Mesothelial cell of epicardium (in vitro differentiated cells): ENCODE data around the gene TMTC1. TPM values are rescaled to one million over a fixed set of nuclear protein-coding genes. Genes with fewer than 3 reads are reported as not detected.

Experiments used
- DNase-seq, 2 experiments: peaks; one replicate each; pipeline ENCODE4 v3.0.0; 2021; ENCODE audit warnings: low spot score in 2 of 2; ENCODE audit not compliant: unreplicated experiment in 2 of 2
- H3K27ac Mint-ChIP-seq: 2 replicates; pipeline ENCODE4 v1.8.0; 2021; ENCODE audit warnings: mixed read lengths
- H3K27me3 Mint-ChIP-seq: 2 replicates; pipeline ENCODE4 v1.8.0; 2021; ENCODE audit warnings: low read depth, mixed read lengths
- H3K36me3 Mint-ChIP-seq: 2 replicates; pipeline ENCODE4 v1.8.0; 2021; ENCODE audit warnings: mixed read lengths
- H3K4me1 Mint-ChIP-seq: 2 replicates; pipeline ENCODE4 v1.8.0; 2021; ENCODE audit warnings: mixed read lengths
- H3K4me3 Mint-ChIP-seq: 2 replicates; pipeline ENCODE4 v1.8.0; 2021; ENCODE audit warnings: mild to moderate bottlenecking, moderate library complexity, mixed read lengths
- H3K9me3 Mint-ChIP-seq: 2 replicates; pipeline ENCODE4 v1.8.0; 2021; ENCODE audit warnings: mixed read lengths
- total RNA-seq: library from RNA; stranded (reverse); gene quantifications from 3 replicates; pipeline ENCODE4 v1.2.1, GENCODE V29; 2021
- TF ChIP-seq, protein P1 (sequence below): fragments of 200-600 bp; sonication (generic); IDR thresholded peaks from one replicate; pipeline ENCODE4 v1.5.0; 2021; ENCODE audit warnings: antibody characterized with exemption; ENCODE audit not compliant: unreplicated experiment

Gene TMTC1
- total RNA-seq, 1 donor from 2014 or later = 1.0 TPM

DNA sequence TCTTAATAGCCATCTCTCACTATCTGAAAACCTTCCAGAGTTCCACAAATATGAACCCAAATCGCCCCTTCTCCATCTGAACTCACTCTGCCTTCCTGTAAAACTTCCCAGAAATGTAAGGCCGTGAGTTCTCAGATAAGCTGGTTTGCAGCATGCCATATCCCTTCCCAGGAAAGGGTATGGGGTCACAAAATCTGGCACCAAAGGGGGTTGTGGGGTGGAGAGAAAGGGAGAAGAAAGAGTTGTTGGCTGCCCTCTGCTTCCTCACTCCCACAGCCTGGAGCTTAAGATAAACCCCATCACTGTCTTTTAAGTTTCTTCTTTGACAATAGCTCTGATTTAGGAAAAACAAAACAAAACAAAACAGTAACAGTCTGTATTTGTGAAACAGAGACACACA lies 10.7 kb downstream of the TMTC1 start:
- H3K27me3 Mint-ChIP-seq = no peaks in the 10 kb centered on the region
- H3K27ac Mint-ChIP-seq = no peak overlapping the region
- TF ChIP-seq, protein P1, sequence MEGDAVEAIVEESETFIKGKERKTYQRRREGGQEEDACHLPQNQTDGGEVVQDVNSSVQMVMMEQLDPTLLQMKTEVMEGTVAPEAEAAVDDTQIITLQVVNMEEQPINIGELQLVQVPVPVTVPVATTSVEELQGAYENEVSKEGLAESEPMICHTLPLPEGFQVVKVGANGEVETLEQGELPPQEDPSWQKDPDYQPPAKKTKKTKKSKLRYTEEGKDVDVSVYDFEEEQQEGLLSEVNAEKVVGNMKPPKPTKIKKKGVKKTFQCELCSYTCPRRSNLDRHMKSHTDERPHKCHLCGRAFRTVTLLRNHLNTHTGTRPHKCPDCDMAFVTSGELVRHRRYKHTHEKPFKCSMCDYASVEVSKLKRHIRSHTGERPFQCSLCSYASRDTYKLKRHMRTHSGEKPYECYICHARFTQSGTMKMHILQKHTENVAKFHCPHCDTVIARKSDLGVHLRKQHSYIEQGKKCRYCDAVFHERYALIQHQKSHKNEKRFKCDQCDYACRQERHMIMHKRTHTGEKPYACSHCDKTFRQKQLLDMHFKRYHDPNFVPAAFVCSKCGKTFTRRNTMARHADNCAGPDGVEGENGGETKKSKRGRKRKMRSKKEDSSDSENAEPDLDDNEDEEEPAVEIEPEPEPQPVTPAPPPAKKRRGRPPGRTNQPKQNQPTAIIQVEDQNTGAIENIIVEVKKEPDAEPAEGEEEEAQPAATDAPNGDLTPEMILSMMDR = no peak
- no peak for DNase-seq
- peaks cover 3% of the 10 kb centered on the region for H3K4me1 Mint-ChIP-seq
- no peak overlapping the region for H3K4me3 Mint-ChIP-seq
- H3K36me3 Mint-ChIP-seq = peaks cover 3% of the 10 kb centered on the region
- H3K9me3 Mint-ChIP-seq = peaks cover 19% of the 10 kb centered on the region

DNA sequence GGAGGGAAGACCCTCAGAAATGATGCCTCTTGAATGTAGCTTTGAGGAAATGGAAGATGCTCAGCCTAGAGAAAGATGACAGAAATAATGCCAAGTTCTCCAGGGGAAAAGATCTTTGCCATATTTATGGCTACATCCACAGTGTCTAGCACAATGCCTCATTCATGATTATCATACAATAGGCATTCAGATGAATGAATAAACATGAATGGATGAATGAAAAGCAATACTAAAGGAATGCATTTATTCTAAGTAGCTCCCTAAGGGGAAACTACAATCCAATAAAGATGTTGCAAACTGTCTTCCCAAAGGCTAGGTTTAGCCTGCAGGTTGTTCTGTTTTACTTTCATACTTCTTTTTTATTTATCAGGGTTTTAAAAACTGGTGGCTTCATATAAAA lies 12.0 kb downstream of the TMTC1 start:
- Mint-ChIP-seq H3K4me3 (no peak overlapping the region), H3K27ac (no peak overlapping the region), H3K27me3 (no peaks in the 10 kb centered on the region), H3K4me1 (peaks cover 3% of the 10 kb centered on the region), H3K9me3 (peaks cover 19% of the 10 kb centered on the region), H3K36me3 (peaks cover 3% of the 10 kb centered on the region)
- no peak for DNase-seq
- TF ChIP-seq, protein P1 = no peak

DNA sequence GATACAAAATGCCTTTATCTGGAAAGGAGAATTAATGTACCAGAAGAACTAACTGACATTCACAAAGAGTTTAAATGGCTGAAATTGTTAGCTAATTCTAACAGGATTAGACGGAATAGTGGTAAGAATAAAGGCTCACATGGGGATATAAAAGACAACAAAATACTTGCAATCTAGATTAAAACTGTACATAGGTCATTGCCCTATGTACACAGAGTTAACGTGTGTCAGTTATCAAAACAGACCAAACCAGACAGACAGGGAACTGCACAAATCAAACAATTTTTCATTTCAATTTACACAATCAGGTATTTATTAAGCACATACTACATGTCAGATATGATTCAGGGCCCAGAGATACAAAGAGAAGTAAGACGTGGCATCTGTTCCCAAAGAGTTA lies 12.6 kb downstream of the TMTC1 start:
- Mint-ChIP-seq H3K27me3 (no peaks in the 10 kb centered on the region), H3K4me3 (no peak overlapping the region), H3K27ac (no peak overlapping the region), H3K36me3 (peaks cover 3% of the 10 kb centered on the region), H3K4me1 (peaks cover 3% of the 10 kb centered on the region), H3K9me3 (peaks cover 19% of the 10 kb centered on the region)
- DNase-seq = no peak
- TF ChIP-seq, protein P1 = no peak

DNA sequence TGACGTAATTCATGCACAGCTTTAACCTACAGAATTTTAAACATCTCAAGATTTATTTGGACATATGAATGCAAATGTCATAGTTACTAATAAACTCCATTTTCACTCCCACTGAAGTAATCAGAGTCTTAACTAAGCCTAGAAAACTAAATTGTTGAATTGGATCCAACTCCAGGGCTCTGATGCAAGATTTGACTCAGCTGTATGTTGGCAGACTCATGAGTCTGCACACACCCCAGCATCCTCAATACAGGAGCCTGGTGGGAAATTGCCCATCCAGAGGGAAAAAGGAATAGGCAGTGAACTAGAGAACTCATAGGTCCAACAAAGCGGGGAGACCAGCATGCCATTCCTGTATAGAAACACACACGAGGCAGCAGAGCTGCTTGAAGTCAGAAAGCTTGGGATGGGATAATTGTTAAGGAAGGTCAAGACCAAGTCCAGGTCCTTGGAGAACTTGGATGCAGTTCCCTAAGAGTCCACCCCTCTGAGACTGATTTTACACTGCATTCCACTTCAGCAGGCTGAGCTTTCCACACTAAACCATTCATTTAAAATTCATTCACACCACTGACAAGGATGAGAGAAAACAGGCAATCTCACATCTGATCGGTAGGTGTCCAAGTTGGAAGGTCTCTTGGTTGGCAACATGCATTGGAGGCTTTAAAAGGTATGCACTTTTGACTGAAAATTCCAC lies 14.4 kb downstream of the TMTC1 start:
- no peak for DNase-seq
- TF ChIP-seq, protein P1 = no peak
- Mint-ChIP-seq H3K4me1 (peaks cover 3% of the 10 kb centered on the region), H3K36me3 (no peaks in the 10 kb centered on the region), H3K27me3 (no peaks in the 10 kb centered on the region), H3K4me3 (no peak overlapping the region), H3K27ac (no peak overlapping the region), H3K9me3 (peaks cover 4% of the 10 kb centered on the region)

DNA sequence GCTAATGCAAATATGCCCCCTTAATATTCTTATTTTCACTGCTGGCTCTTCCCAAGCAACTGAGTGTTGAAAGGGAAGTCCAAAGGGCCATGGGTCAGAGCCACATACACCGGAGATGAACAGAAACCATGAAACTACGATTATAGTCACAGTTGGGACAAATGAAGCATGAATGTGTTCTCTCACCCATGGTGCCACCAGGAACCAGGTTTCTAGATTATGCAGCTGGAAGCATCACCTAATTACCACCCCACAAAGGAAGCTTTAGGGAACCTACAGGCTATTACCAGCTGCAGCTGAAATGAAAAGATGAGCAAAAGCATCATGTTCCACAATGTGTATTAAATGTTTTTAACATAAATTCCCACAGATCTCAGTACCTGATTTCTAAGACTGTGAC lies 15.4 kb downstream of the TMTC1 start:
- Mint-ChIP-seq H3K36me3 (no peaks in the 10 kb centered on the region), H3K9me3 (no peaks in the 10 kb centered on the region), H3K27ac (no peak overlapping the region), H3K27me3 (no peaks in the 10 kb centered on the region), H3K4me1 (peaks cover 3% of the 10 kb centered on the region), H3K4me3 (no peak overlapping the region)
- TF ChIP-seq, protein P1 = no peak
- DNase-seq = no peak
